GM23248 (cell line): ENCODE results near the gene LYRM4.

Experiments
- EZH2 ChIP-seq: fragments of 200-600 bp; sonication (generic); IDR thresholded peaks from 2 replicates; pipeline ENCODE4 v1.6.1; 2018; ENCODE audit warnings: antibody characterized with exemption, mild to moderate bottlenecking; ENCODE audit not compliant: insufficient read depth, poor library complexity, severe bottlenecking
- EZH2phosphoT487 ChIP-seq: fragments of 200-600 bp; sonication (generic); IDR thresholded peaks from 2 replicates; pipeline ENCODE4 v1.6.1; 2018; ENCODE audit warnings: antibody characterized with exemption, moderate library complexity, mild to moderate bottlenecking, low read depth; ENCODE audit not compliant: insufficient read depth

- TF ChIP-seq EZH2 (no peak), EZH2phosphoT487 (no peak)
Observed at GRCh38 chr6:5302220-5302946, 41.6 kb upstream of the LYRM4 start.
